GM12878 (cell line): ENCODE data around the gene VPS18. TPM values are rescaled to one million over a fixed set of nuclear protein-coding genes. Genes with fewer than 3 reads are reported as not detected.

Experiments
- ATAC-seq: fragments of 200-7000 bp; cut with Tn5 transposase; 3 replicates; pipeline ENCODE4 v1.9.1; 2020; ENCODE audit warnings: mild to moderate bottlenecking, moderate library complexity
- BruUV-seq: library from RNA; stranded (reverse); fragments of 400-500 nt; replicated peaks from 2 replicates; lab custom pipeline; 2021; lab: Mats Ljungman, UMichigan
- CTCF ChIA-PET: fragments of 300-600 bp; sonication (Branson Sonifier 250); formaldehyde crosslinking; extraction: SDS; loops from one replicate; lab custom pipeline; 2021; ENCODE audit warnings: inconsistent platforms; lab: Yijun Ruan, JAX
- POLR2A ChIA-PET: fragments of 350-600 bp; formaldehyde crosslinking; extraction: SDS; loops from one replicate; lab custom pipeline; 2021; ENCODE audit warnings: inconsistent platforms; lab: Charles Lee
- RAD21 ChIA-PET: fragments of 300-600 bp; sonication (Branson Sonifier 250); formaldehyde crosslinking; loops from one replicate; lab custom pipeline; 2023; ENCODE audit warnings: antibody characterized with exemption; ENCODE audit not compliant: unreplicated experiment; lab: Charles Lee
- SMC1A ChIA-PET: fragments of 300-600 bp; sonication (Branson Sonifier 250); formaldehyde crosslinking; loops from one replicate; lab custom pipeline; 2023; ENCODE audit not compliant: unreplicated experiment, uncharacterized antibody; lab: Charles Lee
- DNase-seq: peaks from one replicate; pipeline ENCODE4 v3.0.0-alpha.2; 2011; ENCODE audit warnings: low read depth, low spot score
- FAIRE-seq: peaks from 3 replicates; lab custom pipeline; 2011; peaks lifted over from hg19 to GRCh38; lab: Jason Lieb, UNC
- H2AFZ ChIP-seq: 2 replicates; pipeline ENCODE4 v1.6.0; 2011; ENCODE audit warnings: low read depth, low read length, control low read depth; ENCODE audit not compliant: control insufficient read depth
- H3K27ac ChIP-seq: 2 replicates; pipeline ENCODE4 v1.5.1; 2011; ENCODE audit warnings: control low read depth; ENCODE audit not compliant: control insufficient read depth, insufficient read depth
- H3K27me3 ChIP-seq, 2 experiments: replicated peaks in 1 of 2; 2 replicates each; pipeline versions ENCODE4 v1.6.0 to v1.6.1; 2011; ENCODE audit warnings: low read length in 1 of 2; ENCODE audit not compliant: control insufficient read depth in 2 of 2, insufficient read depth in 2 of 2
- H3K36me3 ChIP-seq, 2 experiments: 2 replicates each; pipeline ENCODE4 v1.5.1; 2011; ENCODE audit warnings: low read length in 1 of 2; ENCODE audit not compliant: control insufficient read depth in 2 of 2, insufficient read depth in 2 of 2
- H3K4me1 ChIP-seq: 2 replicates; pipeline ENCODE4 v1.6.1; 2011; ENCODE audit warnings: mild to moderate bottlenecking, low read length, moderate library complexity, mixed read lengths; ENCODE audit not compliant: control insufficient read depth, insufficient read depth
- H3K4me2 ChIP-seq: 2 replicates; pipeline ENCODE4 v1.6.0; 2011; ENCODE audit warnings: control low read depth; ENCODE audit not compliant: control insufficient read depth, insufficient read depth
- H3K4me3 ChIP-seq: fragments of 200-600 bp; sonication (generic); 2 replicates; pipeline ENCODE4 v1.5.1; 2016
- H3K79me2 ChIP-seq: 2 replicates; pipeline ENCODE4 v1.6.0; 2011; ENCODE audit warnings: low read length; ENCODE audit not compliant: control insufficient read depth, insufficient read depth
- H3K9ac ChIP-seq: 2 replicates; pipeline ENCODE4 v1.8.0; 2011; ENCODE audit warnings: low read length, control low read depth, mixed read lengths; ENCODE audit not compliant: control insufficient read depth, insufficient read depth
- H3K9me3 ChIP-seq: replicated peaks from 3 replicates; pipeline ENCODE4 v1.5.1; 2011; ENCODE audit warnings: mild to moderate bottlenecking, low read length; ENCODE audit not compliant: control insufficient read depth, insufficient read depth
- H4K20me1 ChIP-seq: 2 replicates; pipeline ENCODE4 v1.6.0; 2011; ENCODE audit not compliant: control insufficient read depth, insufficient read depth
- GATAD2B ChIP-seq: fragments of 450-650 bp; conservative IDR thresholded peaks from 2 replicates; pipeline ENCODE4 v1.6.1; 2017; ENCODE audit warnings: low read depth, mild to moderate bottlenecking, moderate library complexity
- MLLT1 ChIP-seq: fragments of 450-650 bp; IDR thresholded peaks from 2 replicates; pipeline ENCODE4 v1.6.1; 2016; ENCODE audit warnings: mild to moderate bottlenecking
- NRF1 ChIP-seq: conservative IDR thresholded peaks from 2 replicates; pipeline ENCODE4 v1.6.1; 2011; ENCODE audit warnings: mild to moderate bottlenecking, low read depth, low read length, improper control_type of control experiment
- SMAD1 ChIP-seq: fragments of 450-650 bp; IDR thresholded peaks from 2 replicates; pipeline ENCODE4 v1.6.1; 2018; ENCODE audit warnings: mild to moderate bottlenecking, low read depth; ENCODE audit not compliant: partially characterized antibody
- SP1 ChIP-seq: IDR thresholded peaks from one replicate; pipeline ENCODE4 v1.6.1; 2011; ENCODE audit warnings: low read depth, low read length
- SUZ12 ChIP-seq: fragments of 200-600 bp; sonication (generic); IDR thresholded peaks from one replicate; pipeline ENCODE4 v1.6.1; 2018; ENCODE audit warnings: antibody characterized with exemption, mild to moderate bottlenecking; ENCODE audit not compliant: unreplicated experiment
- YBX1 ChIP-seq: fragments of 450-650 bp; IDR thresholded peaks from 2 replicates; pipeline ENCODE4 v1.6.1; 2016; ENCODE audit warnings: antibody characterized with exemption
- ZZZ3 ChIP-seq: IDR thresholded peaks from 2 replicates; pipeline ENCODE4 v1.6.1; 2011; ENCODE audit warnings: low read depth; ENCODE audit not compliant: control insufficient read depth, insufficient read length
- WGBS: methylation state at CpG from one replicate; pipeline ENCODE4 v1.1.6; 2016; ENCODE audit warnings: low lambda C conversion rate; ENCODE audit not compliant: insufficient replicate concordance, insufficient coverage; ENCODE audit errors: missing lambda C conversion rate; 5-methylcytosine and 5-hydroxymethylcytosine counted together
- in situ Hi-C: fragments of 300-500 bp; cut with MboI; formaldehyde crosslinking; loops from 9 replicates; pipeline ENCODE4 v1.14.3; 2018; ENCODE audit warnings: mixed read lengths
- intact Hi-C: fragments of 100-400 bp; cut with micrococcal nuclease; formaldehyde crosslinking; loops from one replicate; pipeline ENCODE4 v1.14.2; 2022; ENCODE audit not compliant: unreplicated experiment
- polyA plus RNA-seq, 11 experiments: library from polyadenylated mRNA; depleted of rRNA in 4 of 11; unstranded in 6 of 11; stranded (reverse) in 5 of 11; fragments of >200 nt; fragmentation: Nextera tagmentation in 4 of 11; fragmentation: Illumina TruSeq in 1 of 11; extraction: Ambion mirVana in 4 of 11; extraction: Trizol in 1 of 11; gene quantifications; 1 replicate in 1 of 11; 2 replicates in 10 of 11; pipeline versions ENCODE4 v1.2.1 to v1.2.3, GENCODE V29; 2011 to 2016; ENCODE audit warnings: inconsistent platforms in 2 of 11, missing spikeins in 2 of 11, low read depth in 1 of 11
- total RNA-seq, 4 experiments: library from RNA; depleted of rRNA in 3 of 4; stranded (reverse); fragments of >200 nt in 3 of 4; fragmentation: Illumina TruSeq in 1 of 4; extraction: Trizol in 1 of 4; gene quantifications; 2 replicates each; pipeline versions ENCODE4 v1.2.1 to v1.2.3, GENCODE V29; 2013 to 2021

VPS18 gene
- total and polyA plus RNA-seq, 10 of the 15 experiments (the other 5 are each of a cell fraction or from before 2014, with no cell fraction given), result 0.71 to 20.4 (median 10.6) TPM

GRCh38 chr15:40933517-40933902 lies 39.3 kb downstream of the VPS18 start:
- no peaks in the 10 kb centered on the region for H3K9me3 ChIP-seq
- no peak for ATAC-seq
- no peak overlapping the region for H2AFZ ChIP-seq
- no peak for DNase-seq
- ChIA-PET CTCF (interaction anchor here (2.7 to 6.5 kb wide), 2 partner anchors 8 to 28 kb away, joined by 13 to 80 read pairs; no protein-coding TSS in a partner anchor), RAD21 (no interaction called here), POLR2A (interaction anchor here (0.6 to 1.4 kb wide), 3 partner anchors 8 to 97 kb away, joined by 3 to 5 read pairs (median 3); no protein-coding TSS in a partner anchor), SMC1A (interaction anchor here (1.2 to 4.6 kb wide), 2 partner anchors 7 to 26 kb away, joined by 5 to 28 read pairs; no protein-coding TSS in a partner anchor)
- intact Hi-C loops, result no loop called here
- no peak overlapping the region for H3K4me2 ChIP-seq
- no peak for FAIRE-seq
- TF ChIP-seq SMAD1, result no peak
- no peak for TF ChIP-seq ZZZ3
- no peak for TF ChIP-seq YBX1
- no peak for TF ChIP-seq SUZ12
- TF ChIP-seq GATAD2B, result no peak
- no peak for TF ChIP-seq MLLT1
- no peak for TF ChIP-seq SP1
- no peak for TF ChIP-seq NRF1
- in situ Hi-C loops, result no loop called here
- H3K4me3 ChIP-seq, result no peak overlapping the region
- H4K20me1 ChIP-seq, result no peaks in the 10 kb centered on the region
- BruUV-seq, result no TSS peak
- H3K27me3 ChIP-seq, result peaks cover 7% of the 10 kb centered on the region in 2 experiments; a peak in 3 of 4 replicates
- no peak overlapping the region for H3K27ac ChIP-seq
- no peaks in the 10 kb centered on the region for H3K36me3 ChIP-seq
- 35% methylated on average over 3 of the region's 3 CpGs for WGBS
- H3K4me1 ChIP-seq, result peaks cover 23% of the 10 kb centered on the region
- no peak overlapping the region for H3K9ac ChIP-seq
- H3K79me2 ChIP-seq, result no peaks in the 10 kb centered on the region
